ENCODE results near the gene EIF4G1. TPM values are rescaled to one million over a fixed set of nuclear protein-coding genes. Genes with fewer than 3 reads are reported as not detected.

Gene EIF4G1
- polyA plus RNA-seq, 1 donor from 2014 or later = 66.9 TPM

DNA sequence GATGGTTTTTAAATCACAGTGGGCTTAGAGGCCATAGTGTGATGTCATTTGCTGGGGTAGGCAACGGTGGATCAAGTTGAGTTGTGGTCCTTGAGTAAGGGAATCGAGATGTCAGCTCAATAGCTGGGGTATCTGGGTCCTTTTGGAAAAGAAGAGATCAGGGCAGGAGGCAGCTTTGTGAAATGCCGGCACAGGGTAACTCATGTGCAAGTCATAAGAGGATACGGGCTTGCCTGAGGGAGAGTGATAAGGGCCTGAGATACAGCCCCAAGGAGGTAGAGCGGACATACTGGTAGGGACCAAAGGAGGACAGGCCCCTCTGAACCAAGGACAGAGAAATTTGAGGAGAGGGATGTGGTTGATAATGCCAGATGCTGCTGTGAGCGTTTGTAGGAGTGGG is 18.8 kb downstream of the EIF4G1 start:
- TF ChIP-seq POLR2AphosphoS5 (IDR thresholded peaks at IDR 0.05) (no peak), TAF1 (IDR thresholded peaks at IDR 0.05; ENCODE audit: low read depth) (no peak)
- no peak overlapping the region for H3K9ac ChIP-seq (ENCODE audit: low read length)

GRCh38 chr3:184333700-184334099 is 19.3 kb downstream of the EIF4G1 start:
- no peaks in the 10 kb centered on the region for H3K9me2 ChIP-seq (ENCODE audit: insufficient read depth, low read length)
- H3F3A ChIP-seq (ENCODE audit: insufficient read depth, low read length, poor library complexity, severe bottlenecking) = peaks cover 10% of the 10 kb centered on the region
- H3K4me2 ChIP-seq (ENCODE audit: low read length) = no peak overlapping the region
- TF ChIP-seq SMC3 (conservative IDR thresholded peaks at IDR 0.05; ENCODE audit: poor library complexity) = no peak
- TF ChIP-seq MXI1 (conservative IDR thresholded peaks at IDR 0.05; ENCODE audit: poor library complexity, severe bottlenecking) = no peak
- no peaks in the 10 kb centered on the region for H4K20me1 ChIP-seq (ENCODE audit: insufficient read depth)
- H3K27me3 ChIP-seq (ENCODE audit: insufficient read depth, low read depth, low read length) = no peaks in the 10 kb centered on the region
- no peak overlapping the region for H3K4me3 ChIP-seq (ENCODE audit: low read length)
- no peak overlapping the region for H3K27ac ChIP-seq (ENCODE audit: low read length)
- no peak overlapping the region for H2AFZ ChIP-seq (ENCODE audit: low read depth, low read length)
- H3K79me2 ChIP-seq (replicated peaks; ENCODE audit: insufficient read depth, low read length) = peaks cover 20% of the 10 kb centered on the region
- H3K9ac ChIP-seq (ENCODE audit: low read length) = no peak overlapping the region
- no peaks in the 10 kb centered on the region for H3K9me3 ChIP-seq (ENCODE audit: low read length)
- H3K36me3 ChIP-seq (ENCODE audit: insufficient read depth, low read length) = no peaks in the 10 kb centered on the region

More for the DNA sequence above, 18.8 kb downstream of the EIF4G1 start:
- Histone ChIP-seq H3F3A (ENCODE audit: insufficient read depth, low read length, poor library complexity, severe bottlenecking) (peaks cover 10% of the 10 kb centered on the region), H3K36me3 (ENCODE audit: insufficient read depth, low read length) (no peaks in the 10 kb centered on the region), H3K9me3 (ENCODE audit: low read length) (no peaks in the 10 kb centered on the region), H4K20me1 (ENCODE audit: insufficient read depth) (no peaks in the 10 kb centered on the region), H2AFZ (ENCODE audit: low read depth, low read length) (no peak overlapping the region), H3K27ac (ENCODE audit: low read length) (no peak overlapping the region), H3K4me2 (ENCODE audit: low read length) (no peak overlapping the region), H3K79me2 (replicated peaks; ENCODE audit: insufficient read depth, low read length) (peaks cover 18% of the 10 kb centered on the region), H3K4me3 (ENCODE audit: low read length) (no peak overlapping the region), H3K27me3 (ENCODE audit: insufficient read depth, low read depth, low read length) (no peaks in the 10 kb centered on the region), H3K9me2 (ENCODE audit: insufficient read depth, low read length) (no peaks in the 10 kb centered on the region)

DNA sequence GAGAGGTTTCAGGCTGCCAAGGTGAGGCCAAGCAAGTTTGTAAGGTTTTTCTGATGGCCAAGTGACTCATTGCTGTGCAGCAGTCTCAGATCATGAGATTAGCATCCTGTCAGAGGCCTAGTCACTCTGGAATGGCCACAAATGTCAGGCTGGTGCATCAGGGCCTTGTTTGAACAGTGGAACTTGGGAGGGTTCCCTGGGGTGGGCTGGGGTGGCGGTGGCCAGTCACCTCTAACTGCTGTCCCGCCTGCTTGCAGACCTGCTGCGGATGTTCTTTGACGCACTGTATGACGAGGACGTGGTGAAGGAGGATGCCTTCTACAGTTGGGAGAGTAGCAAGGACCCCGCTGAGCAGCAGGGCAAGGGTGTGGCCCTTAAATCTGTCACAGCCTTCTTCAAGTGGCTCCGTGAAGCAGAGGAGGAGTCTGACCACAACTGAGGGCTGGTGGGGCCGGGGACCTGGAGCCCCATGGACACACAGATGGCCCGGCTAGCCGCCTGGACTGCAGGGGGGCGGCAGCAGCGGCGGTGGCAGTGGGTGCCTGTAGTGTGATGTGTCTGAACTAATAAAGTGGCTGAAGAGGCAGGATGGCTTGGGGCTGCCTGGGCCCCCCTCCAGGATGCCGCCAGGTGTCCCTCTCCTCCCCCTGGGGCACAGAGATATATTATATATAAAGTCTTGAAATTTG is 20.2 kb downstream of the EIF4G1 start:
- H2AFZ ChIP-seq (ENCODE audit: low read depth, low read length) = no peak overlapping the region
- H4K20me1 ChIP-seq (ENCODE audit: insufficient read depth) = no peaks in the 10 kb centered on the region
- no peak for TF ChIP-seq SMC3 (conservative IDR thresholded peaks at IDR 0.05; ENCODE audit: poor library complexity)
- no peak for TF ChIP-seq EZH2 (IDR thresholded peaks at IDR 0.05; ENCODE audit: borderline replicate concordance, insufficient read depth, low read length, poor library complexity, severe bottlenecking)
- no peak for TF ChIP-seq POLR2AphosphoS5 (IDR thresholded peaks at IDR 0.05)
- TF ChIP-seq MXI1 (conservative IDR thresholded peaks at IDR 0.05; ENCODE audit: poor library complexity, severe bottlenecking) = no peak
- no peak for TF ChIP-seq EP300 (conservative IDR thresholded peaks at IDR 0.05; ENCODE audit: poor library complexity, severe bottlenecking)
- TF ChIP-seq, protein P1, sequence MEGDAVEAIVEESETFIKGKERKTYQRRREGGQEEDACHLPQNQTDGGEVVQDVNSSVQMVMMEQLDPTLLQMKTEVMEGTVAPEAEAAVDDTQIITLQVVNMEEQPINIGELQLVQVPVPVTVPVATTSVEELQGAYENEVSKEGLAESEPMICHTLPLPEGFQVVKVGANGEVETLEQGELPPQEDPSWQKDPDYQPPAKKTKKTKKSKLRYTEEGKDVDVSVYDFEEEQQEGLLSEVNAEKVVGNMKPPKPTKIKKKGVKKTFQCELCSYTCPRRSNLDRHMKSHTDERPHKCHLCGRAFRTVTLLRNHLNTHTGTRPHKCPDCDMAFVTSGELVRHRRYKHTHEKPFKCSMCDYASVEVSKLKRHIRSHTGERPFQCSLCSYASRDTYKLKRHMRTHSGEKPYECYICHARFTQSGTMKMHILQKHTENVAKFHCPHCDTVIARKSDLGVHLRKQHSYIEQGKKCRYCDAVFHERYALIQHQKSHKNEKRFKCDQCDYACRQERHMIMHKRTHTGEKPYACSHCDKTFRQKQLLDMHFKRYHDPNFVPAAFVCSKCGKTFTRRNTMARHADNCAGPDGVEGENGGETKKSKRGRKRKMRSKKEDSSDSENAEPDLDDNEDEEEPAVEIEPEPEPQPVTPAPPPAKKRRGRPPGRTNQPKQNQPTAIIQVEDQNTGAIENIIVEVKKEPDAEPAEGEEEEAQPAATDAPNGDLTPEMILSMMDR (IDR thresholded peaks at IDR 0.05; ENCODE audit: poor library complexity, severe bottlenecking) = no peak
- no peak for TF ChIP-seq RAD21 (conservative IDR thresholded peaks at IDR 0.05)
- no peak for TF ChIP-seq REST (IDR thresholded peaks at IDR 0.05; ENCODE audit: borderline replicate concordance)
- TF ChIP-seq TAF1 (IDR thresholded peaks at IDR 0.05; ENCODE audit: low read depth) = no peak
- no peaks in the 10 kb centered on the region for H3K27me3 ChIP-seq (ENCODE audit: insufficient read depth, low read depth, low read length)
- H3K9me3 ChIP-seq (ENCODE audit: low read length) = no peaks in the 10 kb centered on the region
- H3K36me3 ChIP-seq (ENCODE audit: insufficient read depth, low read length) = no peaks in the 10 kb centered on the region
- H3K9me2 ChIP-seq (ENCODE audit: insufficient read depth, low read length) = no peaks in the 10 kb centered on the region
- H3K4me3 ChIP-seq (ENCODE audit: low read length) = no peak overlapping the region
- peak overlapping the region; percentile 99 for H3K27ac ChIP-seq (ENCODE audit: low read length)
- H3K9ac ChIP-seq (ENCODE audit: low read length) = peak overlapping the region; percentile 98
- no peak overlapping the region for H3K4me2 ChIP-seq (ENCODE audit: low read length)
- peaks cover 21% of the 10 kb centered on the region for H3K79me2 ChIP-seq (replicated peaks; ENCODE audit: insufficient read depth, low read length)
- H3F3A ChIP-seq (ENCODE audit: insufficient read depth, low read length, poor library complexity, severe bottlenecking) = peaks cover 10% of the 10 kb centered on the region

Measured in neural cell (in vitro differentiated cells).